Heart right ventricle (tissue), 16 donors: Measurements from ENCODE around the gene NOTUM. TPM values are rescaled to one million over a fixed set of nuclear protein-coding genes. Genes with fewer than 3 reads are reported as not detected.

Experiments
- ATAC-seq, 8 donors: fragments of 200-7000 bp; cut with Tn5 transposase; one replicate each; pipeline ENCODE4 v1.9.1; 2020; ENCODE audit warnings: mild to moderate bottlenecking in 8 of 8, moderate library complexity in 8 of 8, moderate number of reproducible peaks in 1 of 8
- DNase-seq, 2 donors: peaks; one replicate each; pipeline ENCODE4 v3.0.0-alpha.2; 2020
- H3K27ac ChIP-seq, 10 donors: fragments of 200-600 bp; sonication (generic) in 2 of 10; one replicate each; pipeline versions ENCODE4 v1.5.0 to v1.8.0; 2020 to 2022; ENCODE audit warnings: mild to moderate bottlenecking in 3 of 10
- H3K27me3 ChIP-seq, 7 donors: fragments of 200-600 bp; one replicate each; pipeline ENCODE4 v1.8.0; 2021 to 2022; ENCODE audit warnings: mild to moderate bottlenecking in 2 of 7
- H3K36me3 ChIP-seq, 9 donors: fragments of 200-600 bp; sonication (generic) in 1 of 9; one replicate each; pipeline versions ENCODE4 v1.5.0 to v1.8.0; 2020 to 2022; ENCODE audit warnings: mild to moderate bottlenecking in 2 of 9
- H3K4me1 ChIP-seq, 9 donors: fragments of 200-600 bp; sonication (generic) in 1 of 9; one replicate each; pipeline versions ENCODE4 v1.5.0 to v1.8.0; 2020 to 2022; ENCODE audit warnings: mild to moderate bottlenecking in 4 of 9
- H3K4me3 ChIP-seq, 10 donors: fragments of 200-600 bp; sonication (generic) in 2 of 10; one replicate each; pipeline versions ENCODE4 v1.5.0 to v1.8.0; 2020 to 2022; ENCODE audit warnings: mild to moderate bottlenecking in 7 of 10, moderate library complexity in 2 of 10
- H3K9me3 ChIP-seq, 11 donors: fragments of 200-600 bp in 10 of 11; sonication (generic) in 2 of 11; one replicate each; pipeline versions ENCODE4 v1.5.0 to v1.8.0; 2013 to 2022; ENCODE audit warnings: mild to moderate bottlenecking in 2 of 11, control low read depth in 1 of 11, moderate library complexity in 1 of 11
- CTCF ChIP-seq, 9 donors: fragments of 200-600 bp; sonication (generic) in 2 of 9; IDR thresholded peaks; one replicate each; pipeline versions ENCODE4 v1.5.0 to v1.8.0; 2021 to 2022; ENCODE audit warnings: antibody characterized with exemption in 9 of 9, mild to moderate bottlenecking in 5 of 9, moderate library complexity in 1 of 9
- WGBS, 2 donors: extraction: QIAGEN DNeasy Blood & Tissue Kit; methylation state at CpG; one replicate each; pipeline ENCODE4 v1.1.7; 2013; ENCODE audit warnings: inconsistent platforms in 1 of 2; 5-methylcytosine and 5-hydroxymethylcytosine counted together
- intact Hi-C, 10 donors: fragments of 100-400 bp; cut with DNase I; formaldehyde crosslinking; loops; one replicate each; pipeline versions ENCODE4 v1.11.1 to v1.14.2; 2022
- polyA plus RNA-seq, 2 donors: library from polyadenylated mRNA; stranded (reverse); fragments of 200-250 nt; gene quantifications; one replicate each; pipeline ENCODE4 v1.2.3, GENCODE V29; 2013
- total RNA-seq, 10 donors: library from RNA; stranded (reverse); fragmentation: NEBNext Ultra II Directional in 3 of 10; extraction: Animal tissue kit (Norgen Biotek cat#: 25700) in 3 of 10; gene quantifications; one replicate each; pipeline versions ENCODE4 v1.2.1 to v1.2.4, GENCODE V29; 2021 to 2023
- donor health status: Arrhythmogenic right ventricular cardiomyopathy.
- donor health status: ischemic (EF 13 %, LVEDD 7.1; RV severe dilation, severe dysfunction).
- donor health status: healthy with polysubstance abuse.
- donor health status: DM: no; HTN: yes; CAD: no.
- donor health status: DM: no; HTN: no; CAD: no.
- donor health status: ischemic (EF 25% LVEDD 6.9; RV normal size, moderate dysfunction).
- donor health status: ischemic (EF 25% LVEDD 5.7; RV mildly dilated, moderate dysfunction).
- donor health status: healthy.
- donor health status: DM: yes; HTN: yes; CAD: no.
- donor health status: Ischemic cardiomyopathy.
- donor health status: ischemic (EF 35%, LVEDD 5.7; RV mildly dilated, moderate dysfunction).
- donor health status: nonischemic (EF 11% LVEDD 7.7; RV severe dilation, severe dysfunction).
- donor health status: DM: yes; HTN: yes; CAD: no.
- donor health status: PGD.
- donor health status: ischemic (EF 29% LVEDD 5.4; RV normal size, mild dysfunction).
- donor health status: nonischemic (EF 23%, LVEDD 6.1; RV moderate dilation, normal function).

Gene NOTUM
- total and polyA plus RNA-seq, 12 donors = 0.22 to 1.5 (median 0.65) TPM; not detected in 5

GRCh38 chr17:81927653-81928543 is 33.1 kb downstream of the NOTUM start, which contains the start of gene MAFG:
Gene MAFG, minus strand, starts transcription at chr17:81927735. Its CDS starts 4,550 bp downstream, at chr17:81923185.
- peak; percentile 91 to 93 for DNase-seq
- WGBS, 2 donors = 1% methylated on average over 92 to 98 of the region's 98 CpGs
- Histone ChIP-seq H3K27ac (peak within 1 kb of the TSS; percentile 78 to 98 (median 96)), H3K4me3 (peak within 1 kb of the TSS; percentile 82 to 97 (median 94)), H3K36me3 (peaks cover 0 to under 1% (median 0%) of the 10 kb centered on the region in 9 donors), H3K9me3 (no peaks in the 10 kb centered on the region), H3K27me3 (peaks cover 0 to 37% (median 4%) of the 10 kb centered on the region in 7 donors), H3K4me1 (peaks cover 29 to 49% (median 47%) of the 10 kb centered on the region in 9 donors)
- intact Hi-C loops = no loop called here
- ATAC-seq = peak; percentile 55 to 79 (median 70)
- peak in 7 of 9 donors; percentile 9 to 54 (median 29) for TF ChIP-seq CTCF (IDR thresholded peaks at IDR 0.05)

- Histone ChIP-seq H3K27ac (peak overlapping the region; percentile 78 to 98 (median 96)), H3K36me3 (peaks cover 0 to 8% (median 6%) of the 10 kb centered on the region in 9 donors), H3K4me3 (peak overlapping the region; percentile 82 to 97 (median 94)), H3K4me1 (peaks cover 29 to 56% (median 53%) of the 10 kb centered on the region in 9 donors), H3K27me3 (peaks cover 0 to 37% (median 4%) of the 10 kb centered on the region in 7 donors), H3K9me3 (no peaks in the 10 kb centered on the region)
- peak in 3 of 8 donors; percentile 0 to 6 (median 2) for ATAC-seq
- WGBS, 2 donors = 0 to 1% methylated on average over 52 to 78 of the region's 78 CpGs
- no peak for TF ChIP-seq CTCF (IDR thresholded peaks at IDR 0.05)
- no peak for DNase-seq
- intact Hi-C loops = no loop called here
These were observed 33.8 kb downstream of the NOTUM start for GRCh38 chr17:81927152-81927652.

GRCh38 chr17:81926451-81927151 is 34.4 kb downstream of the NOTUM start:
- intact Hi-C loops = no loop called here

More at GRCh38 chr17:81926451-81927151, 34.4 kb downstream of the NOTUM start:
- TF ChIP-seq CTCF (IDR thresholded peaks at IDR 0.05) = no peak
- WGBS, 2 donors = 1% methylated on average over 41 to 46 of the region's 46 CpGs
- peak overlapping the region; percentile 78 to 98 (median 96) for H3K27ac ChIP-seq
- peak; percentile 78 to 85 for DNase-seq
- H3K9me3 ChIP-seq = no peaks in the 10 kb centered on the region
- peaks cover 0 to 14% (median 10%) of the 10 kb centered on the region in 9 donors for H3K36me3 ChIP-seq
- H3K4me1 ChIP-seq = peaks cover 29 to 62% (median 53%) of the 10 kb centered on the region in 9 donors
- H3K27me3 ChIP-seq = peaks cover 0 to 33% (median 3%) of the 10 kb centered on the region in 7 donors
- H3K4me3 ChIP-seq = peak overlapping the region; percentile 82 to 97 (median 94)
- ATAC-seq = peak; percentile 30 to 74 (median 66)
